ENCODE results near the gene RNF183. TPM values are rescaled to one million over a fixed set of nuclear protein-coding genes. Genes with fewer than 3 reads are reported as not detected.

RNF183 gene
- total and polyA plus RNA-seq, 2 donors (not counting 1 experiment from before 2014, with no cell fraction given), result not detected

DNA sequence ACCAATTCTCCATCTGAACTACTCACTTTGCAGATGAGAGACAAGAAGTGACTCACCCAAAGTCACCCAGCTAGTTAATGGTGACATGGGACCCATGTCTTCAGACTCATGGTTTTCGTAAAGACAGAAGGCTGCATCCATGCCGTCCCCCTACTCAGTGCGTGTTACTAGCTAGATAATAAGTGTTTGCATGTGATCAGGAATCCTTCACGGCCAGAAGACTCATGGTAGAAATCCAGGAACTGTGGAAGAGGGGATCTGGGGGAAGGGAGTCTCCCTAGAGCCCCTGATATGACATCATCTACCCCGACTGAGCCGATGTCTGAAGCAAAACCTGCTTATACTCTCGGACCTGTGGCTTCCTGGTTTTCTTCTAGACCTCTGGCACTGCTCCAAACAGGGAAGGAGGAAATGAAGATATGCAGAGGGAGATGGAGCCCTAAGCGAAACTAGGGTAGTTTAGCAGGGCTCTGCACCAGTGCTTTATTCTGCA, 3.3 kb downstream of the RNF183 start:
- Histone ChIP-seq H4K20me1 (ENCODE audit: control insufficient read depth, extremely low read depth, insufficient read depth, low read length) (no peaks in the 10 kb centered on the region), H3K9me3 (ENCODE audit: control insufficient read depth, insufficient read depth, low read depth, low read length) (no peaks in the 10 kb centered on the region), H2AFZ (ENCODE audit: low read length) (no peak overlapping the region), H3K9ac (ENCODE audit: insufficient read depth, low read length) (no peak overlapping the region), H3K36me3 (ENCODE audit: control insufficient read depth, insufficient read depth, low read length) (no peaks in the 10 kb centered on the region), H3K27ac (ENCODE audit: insufficient read depth, low read length) (no peak overlapping the region), H3K4me2 (ENCODE audit: extremely low read depth, insufficient read depth, low read length) (no peak overlapping the region), H3K79me2 (ENCODE audit: control insufficient read depth, insufficient read depth, low read length) (no peaks in the 10 kb centered on the region), H3K4me3 (replicated peaks in 1 of 4; ENCODE audit: control extremely low read depth in 1 of 4, insufficient read depth in 1 of 4, low read depth in 3 of 4, low read length in 4 of 4) (no peak overlapping the region), H3K27me3 (ENCODE audit: control insufficient read depth, insufficient read depth, low read length) (peaks cover 3% of the 10 kb centered on the region), H3K4me1 (ENCODE audit: control insufficient read depth, extremely low read depth, insufficient read depth, low read length) (no peaks in the 10 kb centered on the region)
- no peak for TF ChIP-seq EZH2 (IDR thresholded peaks at IDR 0.05; ENCODE audit: low read length, missing control alignments)
- no peak for TF ChIP-seq CTCF (conservative IDR thresholded peaks at IDR 0.05 in 1 of 2, IDR thresholded peaks at IDR 0.05 in 1 of 2; ENCODE audit: low read depth in 1 of 2, low read length in 2 of 2)
- no peak for DNase-seq (ENCODE audit: low read depth in 2 of 2)

GRCh38 chr9:113298924-113299770, 4.0 kb downstream of the RNF183 start:
- no peak overlapping the region for H3K4me2 ChIP-seq (ENCODE audit: extremely low read depth, insufficient read depth, low read length)
- H3K9me3 ChIP-seq (ENCODE audit: control insufficient read depth, insufficient read depth, low read depth, low read length), result no peaks in the 10 kb centered on the region
- no peak overlapping the region for H3K27ac ChIP-seq (ENCODE audit: insufficient read depth, low read length)
- no peak overlapping the region for H3K4me3 ChIP-seq (replicated peaks in 1 of 4; ENCODE audit: control extremely low read depth in 1 of 4, insufficient read depth in 1 of 4, low read depth in 3 of 4, low read length in 4 of 4)
- no peak overlapping the region for H2AFZ ChIP-seq (ENCODE audit: low read length)
- peaks cover 3% of the 10 kb centered on the region for H3K27me3 ChIP-seq (ENCODE audit: control insufficient read depth, insufficient read depth, low read length)
- no peaks in the 10 kb centered on the region for H4K20me1 ChIP-seq (ENCODE audit: control insufficient read depth, extremely low read depth, insufficient read depth, low read length)
- no peaks in the 10 kb centered on the region for H3K79me2 ChIP-seq (ENCODE audit: control insufficient read depth, insufficient read depth, low read length)
- no peak for DNase-seq (ENCODE audit: low read depth in 2 of 2)
- no peaks in the 10 kb centered on the region for H3K4me1 ChIP-seq (ENCODE audit: control insufficient read depth, extremely low read depth, insufficient read depth, low read length)
- TF ChIP-seq EZH2 (IDR thresholded peaks at IDR 0.05; ENCODE audit: low read length, missing control alignments) (no peak), CTCF (conservative IDR thresholded peaks at IDR 0.05 in 1 of 2, IDR thresholded peaks at IDR 0.05 in 1 of 2; ENCODE audit: low read depth in 1 of 2, low read length in 2 of 2) (no peak)
- H3K9ac ChIP-seq (ENCODE audit: insufficient read depth, low read length), result no peak overlapping the region
- no peaks in the 10 kb centered on the region for H3K36me3 ChIP-seq (ENCODE audit: control insufficient read depth, insufficient read depth, low read length)

- H3K27ac ChIP-seq (ENCODE audit: insufficient read depth, low read length), result no peak overlapping the region
- no peaks in the 10 kb centered on the region for H3K9me3 ChIP-seq (ENCODE audit: control insufficient read depth, insufficient read depth, low read depth, low read length)
- no peak overlapping the region for H2AFZ ChIP-seq (ENCODE audit: low read length)
- H3K4me3 ChIP-seq (replicated peaks in 1 of 4; ENCODE audit: control extremely low read depth in 1 of 4, insufficient read depth in 1 of 4, low read depth in 3 of 4, low read length in 4 of 4), result no peak overlapping the region
- no peaks in the 10 kb centered on the region for H4K20me1 ChIP-seq (ENCODE audit: control insufficient read depth, extremely low read depth, insufficient read depth, low read length)
- DNase-seq (ENCODE audit: low read depth in 2 of 2), result no peak
- H3K79me2 ChIP-seq (ENCODE audit: control insufficient read depth, insufficient read depth, low read length), result no peaks in the 10 kb centered on the region
- no peak overlapping the region for H3K9ac ChIP-seq (ENCODE audit: insufficient read depth, low read length)
- H3K27me3 ChIP-seq (ENCODE audit: control insufficient read depth, insufficient read depth, low read length), result peaks cover 1% of the 10 kb centered on the region
- no peaks in the 10 kb centered on the region for H3K36me3 ChIP-seq (ENCODE audit: control insufficient read depth, insufficient read depth, low read length)
- peaks cover 2% of the 10 kb centered on the region for H3K4me1 ChIP-seq (ENCODE audit: control insufficient read depth, extremely low read depth, insufficient read depth, low read length)
- TF ChIP-seq EZH2 (IDR thresholded peaks at IDR 0.05; ENCODE audit: low read length, missing control alignments), result no peak
- no peak for TF ChIP-seq CTCF (conservative IDR thresholded peaks at IDR 0.05 in 1 of 2, IDR thresholded peaks at IDR 0.05 in 1 of 2; ENCODE audit: low read depth in 1 of 2, low read length in 2 of 2)
- no peak overlapping the region for H3K4me2 ChIP-seq (ENCODE audit: extremely low read depth, insufficient read depth, low read length)
Measured at GRCh38 chr9:113298311-113298710, 4.9 kb downstream of the RNF183 start.
